NCI-H2227 (cell line): ENCODE results near the gene CRIM1.

Experiments used
- DNase-seq: peaks from one replicate; lab custom pipeline; 2025; ENCODE audit not compliant: unreplicated experiment; lab: John Stamatoyannopoulos, UW

The CRIM1 gene

DNA sequence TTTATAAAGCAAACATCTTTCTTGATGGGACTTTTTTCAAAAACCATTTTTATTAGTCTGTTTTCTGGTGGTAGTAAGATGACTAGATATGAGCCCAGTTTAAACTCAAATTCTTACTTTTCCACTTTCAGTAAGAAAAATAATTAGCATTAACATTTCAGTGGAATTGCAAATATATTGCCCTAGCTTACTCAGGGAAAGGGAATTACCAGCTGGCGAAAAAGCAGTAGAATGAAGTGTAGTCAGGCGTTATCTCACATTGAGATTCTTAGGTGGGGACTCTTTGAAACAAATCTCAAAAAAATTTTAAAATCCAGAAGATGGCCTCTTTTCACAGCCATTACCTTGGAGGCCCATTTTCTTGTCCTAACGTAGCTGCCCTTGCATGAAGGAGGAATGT is 65.8 kb downstream of the CRIM1 start:
- no peak for DNase-seq

DNA sequence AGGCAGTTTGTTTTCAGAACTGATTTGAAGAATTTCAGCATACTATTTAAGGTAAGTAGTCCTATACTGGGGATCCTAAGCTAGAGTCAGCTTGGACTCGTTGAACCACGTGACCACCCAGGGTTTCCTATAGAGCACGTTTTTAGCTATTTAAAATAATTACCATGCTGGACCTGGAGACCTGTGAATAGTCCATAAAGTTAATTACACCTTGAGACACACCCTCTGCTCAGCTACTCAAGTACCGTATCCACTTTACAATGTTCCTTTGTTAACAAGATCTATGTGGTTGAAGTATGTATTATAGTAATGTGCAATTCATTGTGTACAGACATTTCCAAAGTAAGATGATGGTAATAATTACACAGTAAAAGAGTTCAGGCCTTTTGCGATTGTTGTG is 67.6 kb downstream of the CRIM1 start:
- peak; percentile 10 for DNase-seq

DNA sequence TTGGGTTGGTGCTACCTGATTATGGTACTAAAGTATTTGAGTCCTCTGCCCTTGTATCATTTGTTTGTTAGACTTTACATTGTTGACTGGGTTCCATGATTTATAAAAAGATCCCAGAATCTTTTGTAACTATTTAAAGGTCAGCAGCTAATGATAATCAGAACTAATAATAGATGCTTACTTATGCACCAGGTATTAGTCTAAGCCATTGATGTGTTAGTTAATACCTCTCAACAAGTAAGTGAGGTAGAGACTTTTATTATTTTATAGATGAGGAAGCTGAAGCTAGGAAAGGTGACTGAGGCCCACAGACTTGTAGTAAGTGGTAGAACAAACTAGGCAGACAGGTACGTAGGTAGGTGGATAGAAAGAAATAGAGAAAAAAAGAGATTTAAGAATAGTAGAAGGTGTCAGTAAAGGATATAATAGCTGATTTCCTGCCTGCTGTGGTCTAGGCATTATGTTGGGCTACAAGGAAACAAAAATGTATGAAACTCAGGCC is 68.1 kb downstream of the CRIM1 start:
- DNase-seq = no peak

DNA sequence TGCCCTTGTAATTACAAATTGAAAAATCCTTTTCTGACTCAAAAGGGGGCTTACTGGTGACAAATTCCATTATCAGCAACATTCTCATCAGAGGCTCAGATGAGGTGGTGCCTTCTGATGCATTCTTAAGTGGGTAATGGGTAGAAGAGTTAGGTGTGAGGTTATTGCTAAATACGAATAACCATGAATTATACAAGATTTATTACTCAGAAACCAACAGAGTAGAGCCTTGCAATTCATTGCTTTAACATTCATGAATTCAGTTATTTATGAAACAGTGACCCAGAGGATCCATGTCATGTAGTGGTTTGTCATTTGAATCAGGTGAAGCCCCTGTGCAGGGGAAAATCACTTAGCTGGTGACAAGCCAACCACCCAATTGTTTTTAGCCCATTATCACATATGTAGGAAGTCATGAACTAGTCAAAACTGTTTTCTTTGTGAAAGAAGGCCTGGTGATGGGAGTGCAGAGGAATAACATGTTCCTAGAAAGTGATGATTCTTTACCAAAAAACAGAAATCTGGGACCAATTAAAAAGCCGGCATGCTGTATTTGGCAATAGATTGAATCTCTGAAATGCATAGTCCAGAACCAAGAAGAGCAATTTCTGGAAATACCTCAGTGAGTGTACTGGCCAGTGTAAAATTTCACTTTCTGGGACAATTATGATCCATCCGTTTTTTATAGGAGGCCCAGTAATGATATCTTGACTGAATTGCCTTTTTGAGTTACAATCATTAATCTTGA is 70.2 kb downstream of the CRIM1 start:
- no peak for DNase-seq

DNA sequence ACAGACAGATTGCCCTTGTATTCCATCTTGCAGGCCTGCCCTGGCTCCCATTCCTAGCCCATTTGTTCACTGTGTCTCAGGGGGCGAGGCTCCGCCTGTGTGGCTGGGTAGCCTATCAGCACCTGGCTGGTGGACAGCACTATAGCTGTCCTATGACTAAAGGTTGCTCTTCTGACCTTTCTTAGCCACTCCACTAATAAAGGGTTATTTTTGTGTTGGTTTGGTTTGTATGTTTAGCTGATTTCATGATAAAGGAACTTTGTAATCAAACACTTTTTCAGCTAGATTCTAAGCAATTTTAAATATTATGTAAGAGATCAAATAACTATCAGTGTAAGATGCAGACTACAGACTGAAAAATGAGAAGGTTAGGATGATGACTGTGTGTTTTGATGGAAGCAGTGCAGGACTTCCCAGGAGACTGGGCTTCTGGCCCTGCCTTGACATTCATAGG is 72.2 kb downstream of the CRIM1 start:
- no peak for DNase-seq

DNA sequence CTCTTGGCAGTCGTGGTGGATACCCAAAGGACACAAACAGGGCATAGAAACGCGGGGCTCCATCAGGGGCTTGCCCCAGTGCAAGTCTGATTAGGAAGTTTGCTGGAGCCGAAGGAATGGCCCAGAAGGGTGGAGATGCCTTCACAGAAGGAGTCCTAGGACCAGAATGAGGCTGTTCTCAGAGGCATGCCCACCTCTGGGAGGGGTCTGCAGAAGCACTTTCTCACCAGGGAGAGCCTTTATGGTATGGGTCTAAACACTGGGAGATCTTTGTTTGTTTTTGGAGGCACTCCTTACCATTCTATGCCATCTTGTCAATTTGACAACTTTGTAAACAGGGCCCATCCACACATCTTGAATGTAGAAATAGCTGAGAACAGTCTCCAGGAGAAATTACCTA is 75.0 kb downstream of the CRIM1 start:
- DNase-seq = no peak

DNA sequence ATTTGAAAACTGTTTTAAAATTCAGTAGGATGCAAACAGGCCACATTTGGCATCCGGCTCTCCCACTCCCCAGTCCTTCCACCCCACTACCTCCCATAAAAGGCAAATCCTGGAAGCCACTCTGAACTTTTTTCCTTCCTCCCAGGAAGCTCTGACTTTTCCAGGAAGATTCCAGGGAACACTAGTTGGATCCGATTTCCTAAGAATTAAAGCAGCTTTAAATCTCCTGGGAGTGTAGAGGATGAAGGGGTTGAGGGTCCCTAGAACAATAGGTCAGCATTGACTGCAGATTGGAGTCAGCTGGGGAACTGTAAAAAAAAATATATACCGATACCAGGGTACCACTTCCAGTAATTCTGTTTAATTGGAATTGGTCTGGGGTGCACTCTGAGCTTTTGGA is 76.9 kb downstream of the CRIM1 start:
- no peak for DNase-seq

DNA sequence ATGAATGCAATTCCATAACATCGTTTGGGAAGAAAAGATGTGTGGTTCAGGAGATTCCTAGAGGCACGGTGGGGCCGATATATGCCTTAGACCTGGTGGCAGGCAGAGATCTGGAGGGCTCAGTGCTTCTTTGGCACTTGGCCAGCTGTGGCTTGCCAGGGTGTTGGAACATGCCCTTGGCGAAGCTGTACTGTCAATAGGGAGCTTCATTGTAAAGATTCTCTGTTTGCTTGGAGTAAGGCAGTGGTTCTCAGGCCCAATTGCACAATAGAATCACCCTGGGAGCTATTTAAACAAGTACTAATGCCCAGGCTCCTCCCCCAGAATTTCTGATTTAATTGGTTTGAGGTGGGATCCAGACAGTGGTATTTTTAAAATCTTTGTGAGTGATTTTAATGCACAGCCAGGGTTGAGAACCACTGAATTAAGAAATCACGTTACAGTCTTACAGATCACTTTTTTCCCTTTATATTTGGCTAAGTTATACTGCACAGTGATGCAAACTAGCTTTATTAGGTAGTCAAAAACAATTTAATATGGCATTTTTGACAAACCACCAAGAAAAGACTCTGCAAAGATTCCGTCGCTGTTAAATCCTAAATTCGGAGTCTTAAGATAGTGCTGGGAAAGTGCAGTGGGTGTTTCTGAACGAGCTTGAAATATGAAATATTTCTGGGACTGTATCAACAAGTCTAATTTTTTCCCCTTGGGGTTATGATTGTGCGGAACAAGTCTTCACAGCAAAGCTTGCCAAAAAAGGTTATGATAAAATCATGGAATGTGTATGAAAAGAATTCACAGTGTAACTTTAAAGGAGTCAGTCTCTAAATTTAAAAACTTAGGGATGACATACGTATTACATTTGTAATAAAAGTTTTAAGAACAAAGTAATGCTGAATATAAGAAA is 78.0 kb downstream of the CRIM1 start:
- no peak for DNase-seq

DNA sequence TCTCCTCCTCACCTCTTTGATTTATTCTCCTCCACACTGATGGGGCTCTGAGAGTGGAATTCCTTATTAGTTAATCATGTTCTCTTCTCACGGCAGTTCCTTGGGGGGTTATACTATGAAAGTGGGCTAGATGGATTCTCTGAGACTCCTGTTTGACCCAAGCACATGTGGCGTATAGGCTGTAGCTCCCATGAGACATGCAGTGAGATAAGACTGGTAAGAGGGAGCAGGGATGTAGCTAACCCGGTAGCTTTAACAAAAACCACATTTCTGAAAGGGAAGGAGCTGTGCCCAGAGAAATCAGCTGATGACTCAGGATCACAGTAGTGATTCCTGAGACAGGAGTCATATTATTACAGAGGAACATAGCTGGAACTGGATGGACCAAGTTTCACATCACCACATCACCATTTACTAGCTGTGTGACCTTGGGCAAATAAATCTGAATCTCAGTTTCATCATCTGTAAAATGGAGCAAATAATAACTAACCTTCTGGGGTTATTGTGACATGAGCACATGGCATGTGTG is 82.9 kb downstream of the CRIM1 start:
- no peak for DNase-seq

DNA sequence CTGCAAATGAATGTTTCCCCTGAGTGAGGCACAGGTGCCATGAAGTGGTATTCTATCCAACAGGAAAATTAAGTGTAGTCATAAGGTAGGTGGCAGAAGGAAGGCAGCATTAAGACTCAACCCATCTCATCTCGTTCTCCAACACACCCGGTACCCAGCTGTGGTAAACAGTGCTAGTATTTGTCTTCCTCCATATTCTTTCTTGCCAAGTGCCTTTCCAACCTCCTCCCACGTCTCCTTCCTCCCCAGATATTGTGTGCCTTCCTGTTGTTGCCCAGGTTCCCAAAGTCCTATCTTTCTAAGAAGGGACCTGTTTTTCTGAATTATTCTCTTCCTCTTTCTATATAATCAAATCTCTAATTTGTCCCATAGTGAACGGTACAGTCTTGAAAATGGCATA is 83.5 kb downstream of the CRIM1 start:
- DNase-seq = no peak

DNA sequence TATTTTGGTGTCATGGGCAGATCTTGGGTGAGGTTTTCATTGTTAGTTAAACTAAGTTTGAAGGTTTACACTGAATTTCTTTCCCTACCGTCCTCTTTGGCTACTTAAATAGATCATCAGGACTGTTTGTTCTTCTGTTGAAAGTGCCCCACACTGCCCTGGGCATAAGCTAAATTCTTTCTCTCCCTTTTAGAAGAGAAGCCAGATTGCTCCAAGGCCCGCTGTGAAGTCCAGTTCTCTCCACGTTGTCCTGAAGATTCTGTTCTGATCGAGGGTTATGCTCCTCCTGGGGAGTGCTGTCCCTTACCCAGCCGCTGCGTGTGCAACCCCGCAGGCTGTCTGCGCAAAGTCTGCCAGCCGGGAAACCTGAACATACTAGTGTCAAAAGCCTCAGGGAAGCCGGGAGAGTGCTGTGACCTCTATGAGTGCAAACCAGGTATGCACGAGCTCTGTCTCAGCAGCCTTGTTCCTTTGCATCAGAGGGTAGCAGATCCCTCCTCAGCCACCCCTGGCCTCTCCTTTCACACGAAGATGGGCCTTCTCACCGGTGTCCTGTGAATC is 85.6 kb downstream of the CRIM1 start:
- no peak for DNase-seq

DNA sequence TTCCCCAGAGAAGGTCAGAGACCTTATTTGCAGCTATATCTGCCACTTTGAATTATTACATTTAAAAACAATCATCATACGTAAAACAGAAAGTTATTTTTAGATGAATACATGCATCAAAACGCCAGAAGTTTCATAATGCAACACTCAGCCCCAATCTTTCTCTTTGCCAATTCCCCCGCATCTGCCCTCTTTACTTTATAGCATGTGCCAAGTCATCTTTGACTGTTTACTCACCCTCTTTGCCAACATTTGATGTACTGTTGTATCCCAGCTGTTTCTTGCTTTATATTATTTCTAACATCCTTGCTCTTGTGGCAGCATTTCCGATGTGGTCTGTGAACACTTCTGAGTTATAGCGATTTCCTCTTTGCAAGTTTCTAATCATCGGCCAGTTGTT is 86.2 kb downstream of the CRIM1 start:
- no peak for DNase-seq

DNA sequence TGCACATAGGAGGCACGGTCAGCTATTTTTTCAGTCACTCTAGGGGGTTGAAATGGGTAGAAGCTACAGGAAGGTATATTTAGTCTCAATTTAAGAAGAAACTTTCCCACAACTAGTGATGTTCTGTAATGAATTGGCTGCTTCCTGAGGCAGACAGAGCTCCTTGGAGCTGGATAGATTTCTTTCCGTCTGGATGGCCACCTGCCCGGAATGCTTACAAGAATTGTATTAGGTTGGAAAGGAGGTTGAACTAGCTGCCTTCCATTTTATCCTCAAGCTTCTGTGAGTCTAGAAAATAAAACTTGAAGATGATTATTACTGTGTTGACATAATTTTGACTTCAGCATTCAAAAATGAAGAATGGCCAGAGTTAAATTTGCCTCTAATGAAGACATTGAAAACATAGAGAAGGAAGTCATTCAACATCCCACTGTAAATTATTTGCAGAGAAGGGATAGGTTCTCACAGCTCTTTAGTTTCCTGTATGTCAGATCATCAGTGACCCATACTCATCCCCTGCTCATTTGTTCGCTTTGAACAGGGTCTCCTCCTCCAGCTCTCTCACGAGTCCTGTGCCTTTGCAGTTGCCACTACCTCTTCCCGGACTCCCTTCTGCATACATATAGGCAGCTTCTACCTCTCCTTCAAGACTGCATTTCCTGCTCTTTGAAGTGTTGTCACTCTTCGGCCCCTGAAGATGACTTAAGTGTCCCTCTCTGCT is 88.8 kb downstream of the CRIM1 start:
- no peak for DNase-seq

DNA sequence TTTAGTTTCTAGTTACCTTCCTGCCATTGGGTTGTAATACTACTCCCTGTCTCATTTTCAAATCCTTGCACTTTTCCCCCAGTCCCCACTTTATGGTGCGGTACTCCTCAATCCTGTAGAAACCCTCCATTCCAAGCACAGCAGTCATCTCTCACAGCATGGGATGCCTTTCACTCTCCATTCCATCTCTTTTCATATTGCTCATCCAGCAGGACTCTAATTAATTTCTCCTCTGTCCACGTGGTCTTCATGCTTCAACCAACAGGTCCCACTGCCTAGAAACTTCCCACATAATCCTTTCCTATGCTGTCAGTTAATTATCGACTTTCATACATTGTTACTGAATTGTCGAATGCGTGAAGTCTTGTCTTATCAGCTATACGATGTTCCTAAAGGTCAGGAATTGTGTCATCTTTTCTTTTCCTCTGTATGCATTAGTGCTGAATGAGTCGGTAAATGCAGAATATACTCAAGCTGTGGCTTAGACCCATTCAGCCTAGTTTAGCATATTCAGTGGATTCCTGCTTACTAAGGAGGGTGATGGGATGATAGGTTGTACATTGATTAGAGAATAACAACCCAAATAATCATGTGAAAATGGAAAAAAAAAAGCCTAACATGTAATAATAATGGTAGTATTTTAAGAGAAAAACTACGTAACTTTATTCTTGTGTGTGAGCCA is 89.7 kb downstream of the CRIM1 start:
- DNase-seq = no peak

DNA sequence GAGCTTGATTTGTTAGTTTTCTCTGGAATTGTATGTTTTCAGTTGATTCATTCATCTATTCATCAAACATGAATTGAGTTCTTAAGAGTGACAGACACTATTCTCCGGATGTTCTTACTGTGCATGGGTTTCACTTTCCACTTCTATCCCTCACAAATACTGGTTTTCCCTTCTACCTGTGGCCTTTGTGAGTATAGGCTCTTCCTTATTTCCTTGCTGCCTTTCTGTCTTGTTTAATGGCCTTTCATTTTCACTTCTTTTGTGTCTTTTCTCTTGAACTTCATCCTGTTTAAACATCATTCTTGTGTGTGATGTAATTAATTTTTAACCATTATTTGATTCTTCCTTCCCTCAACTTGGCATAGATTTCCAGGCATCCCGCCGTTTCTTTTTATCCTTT is 90.7 kb downstream of the CRIM1 start:
- DNase-seq = no peak

DNA sequence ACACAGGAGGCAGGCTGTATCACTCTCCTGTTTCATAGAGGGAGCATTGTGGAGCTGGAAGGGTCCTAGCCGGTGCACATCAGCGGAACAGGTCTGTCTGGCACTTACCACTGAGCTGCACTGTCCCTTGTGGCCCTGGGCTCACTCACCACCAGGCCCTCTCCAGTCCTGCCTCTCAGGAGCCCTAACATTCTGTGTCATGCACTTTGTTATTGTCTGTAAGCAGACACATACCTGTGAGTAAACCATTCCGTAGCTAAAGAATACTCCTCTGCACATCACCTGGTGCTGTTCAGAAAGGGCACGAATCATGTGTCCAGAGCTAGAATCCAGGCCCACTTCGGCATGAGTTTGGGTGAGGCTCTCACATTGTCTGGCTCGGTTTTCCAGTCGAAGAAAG is 93.6 kb downstream of the CRIM1 start:
- no peak for DNase-seq

DNA sequence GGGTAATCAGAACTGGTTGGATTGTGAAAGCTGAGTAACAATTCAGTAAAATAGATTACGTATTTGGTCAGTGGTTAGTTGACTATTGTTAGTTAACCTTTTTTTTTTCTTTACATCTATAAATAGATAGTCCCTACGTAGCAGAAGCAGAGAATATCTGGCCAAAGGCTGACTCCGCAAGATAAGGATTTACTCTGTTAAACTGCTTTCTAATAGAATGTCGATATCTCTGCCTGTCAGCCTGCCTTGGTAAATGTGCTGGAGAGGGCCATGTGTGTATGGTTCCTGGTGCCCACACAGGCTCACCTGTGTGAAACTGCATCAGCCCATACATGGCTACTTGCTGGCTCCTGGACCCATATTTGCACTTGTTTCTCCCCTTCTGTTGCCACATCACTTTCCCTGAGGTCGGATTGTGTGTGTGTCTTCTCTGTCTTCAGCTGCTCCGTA is 94.4 kb downstream of the CRIM1 start:
- DNase-seq = no peak

DNA sequence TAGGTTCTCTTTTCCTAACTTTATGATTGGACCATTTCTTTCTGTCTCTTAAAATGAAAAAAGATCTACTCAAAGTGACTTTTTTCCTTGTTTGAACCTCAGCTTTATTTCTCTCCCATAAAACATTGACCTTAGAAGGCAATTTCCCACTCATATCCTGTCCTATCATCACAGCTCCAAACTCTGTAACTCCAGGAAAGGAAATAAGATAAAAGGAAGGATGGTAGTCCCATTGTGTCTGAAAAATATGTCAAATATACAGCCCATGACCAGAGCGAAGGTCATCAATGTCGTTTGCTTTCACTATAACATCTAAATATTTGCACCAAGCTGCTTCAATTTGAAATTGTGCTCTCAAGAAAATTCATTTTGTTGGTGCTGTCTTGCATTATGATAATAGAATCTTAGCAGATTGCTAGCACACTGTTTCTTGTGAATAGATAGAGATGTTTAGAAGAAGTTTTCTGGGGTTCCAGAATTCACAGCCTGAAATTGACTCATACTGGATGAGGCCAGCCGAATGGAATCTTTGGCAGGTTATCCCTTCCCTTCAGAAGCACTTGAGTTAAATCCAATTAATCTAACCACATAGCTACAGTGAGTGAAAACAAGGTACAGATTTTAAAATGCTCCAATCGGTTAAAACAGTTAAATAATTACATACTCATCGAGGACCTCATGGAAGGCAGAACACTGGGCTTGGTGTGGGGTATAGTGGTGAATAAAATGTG is 95.1 kb downstream of the CRIM1 start:
- DNase-seq = no peak

DNA sequence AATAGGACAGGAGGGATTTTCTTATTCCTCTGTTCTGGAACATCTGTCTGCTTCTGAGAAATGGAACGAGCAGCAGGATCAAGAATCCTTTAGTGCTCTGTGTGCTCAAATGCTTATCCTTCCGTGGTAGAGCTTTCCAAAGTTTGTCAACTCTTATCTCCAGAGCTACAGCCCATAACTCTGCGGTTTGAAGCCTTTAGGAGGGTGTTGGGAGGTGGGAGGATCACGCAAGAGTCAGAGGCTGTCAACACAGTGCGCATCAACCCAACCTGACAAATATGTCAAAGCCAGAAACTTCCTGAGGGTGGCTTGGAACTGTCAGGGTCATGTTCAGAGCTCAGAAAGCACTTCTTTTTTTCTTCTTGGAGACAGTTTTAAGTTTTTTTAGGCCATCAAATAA is 95.9 kb downstream of the CRIM1 start:
- DNase-seq = no peak

DNA sequence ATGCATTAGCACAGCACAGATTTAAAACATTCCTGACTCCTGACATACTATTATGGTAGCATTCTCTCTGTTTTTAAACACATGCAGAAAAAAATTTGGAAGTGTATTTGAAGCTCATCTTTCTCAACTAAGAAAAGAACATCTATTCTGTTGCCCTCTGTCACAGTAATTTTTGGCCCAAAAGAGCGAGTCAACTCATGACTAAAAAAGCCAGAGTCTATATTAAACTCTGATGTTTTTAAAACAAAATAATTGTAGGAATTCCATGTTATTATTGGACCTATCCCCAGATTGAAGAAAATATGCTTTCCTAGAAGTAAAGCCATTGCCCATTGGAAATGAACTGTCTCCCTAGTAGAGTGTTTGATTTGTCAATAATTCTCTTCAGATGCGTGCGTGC is 96.7 kb downstream of the CRIM1 start:
- no peak for DNase-seq
